IMR-90 (cell line): ENCODE results near the gene PLEKHD1. TPM values are rescaled to one million over a fixed set of nuclear protein-coding genes. Genes with fewer than 3 reads are reported as not detected.

Source experiments
- ATAC-seq: fragments of 200-7000 bp; cut with Tn5 transposase; 2 replicates; pipeline ENCODE4 v1.9.1; 2020; ENCODE audit warnings: low read depth, mild to moderate bottlenecking, moderate library complexity
- BruUV-seq: library from RNA; stranded (reverse); fragments of 400-500 nt; replicated peaks from 2 replicates; lab custom pipeline; 2021; lab: Mats Ljungman, UMichigan
- CTCF ChIA-PET: fragments of 300-600 bp; formaldehyde crosslinking; extraction: SDS; loops from one replicate; lab custom pipeline; 2021; ENCODE audit warnings: antibody characterized with exemption; lab: Yijun Ruan, JAX
- POLR2A ChIA-PET: fragments of 300-600 bp; sonication (Branson Sonifier 250); formaldehyde crosslinking; loops from one replicate; lab custom pipeline; 2022; ENCODE audit warnings: antibody characterized with exemption; ENCODE audit not compliant: unreplicated experiment; lab: Charles Lee
- DNase-seq: peaks from one replicate; pipeline ENCODE4 v3.0.0; 2013
- H2AFZ ChIP-seq: replicated peaks from 2 replicates; pipeline ENCODE3; 2013; ENCODE audit warnings: low read length, mild to moderate bottlenecking; ENCODE audit not compliant: poor library complexity
- H2AK5ac ChIP-seq: 2 replicates; pipeline ENCODE4 v1.6.1; 2013; ENCODE audit warnings: low read depth, low read length, inconsistent platforms
- H2AK9ac ChIP-seq: replicated peaks from 2 replicates; pipeline ENCODE3; 2013; ENCODE audit warnings: mild to moderate bottlenecking, low read depth, low read length, moderate library complexity; ENCODE audit not compliant: poor library complexity
- H2BK120ac ChIP-seq: 2 replicates; pipeline ENCODE4 v1.6.1; 2013; ENCODE audit warnings: low read depth, low read length, inconsistent platforms
- H2BK15ac ChIP-seq: 3 replicates; pipeline ENCODE4 v1.6.1; 2013; ENCODE audit warnings: low read depth, low read length, inconsistent platforms
- H2BK20ac ChIP-seq: 2 replicates; pipeline ENCODE4 v1.6.1; 2013; ENCODE audit warnings: low read depth, mild to moderate bottlenecking, inconsistent platforms, low read length, moderate library complexity
- H2BK5ac ChIP-seq: 2 replicates; pipeline ENCODE4 v1.6.1; 2013; ENCODE audit warnings: mild to moderate bottlenecking, low read depth, low read length, inconsistent platforms; ENCODE audit not compliant: poor library complexity, severe bottlenecking
- H3K14ac ChIP-seq: replicated peaks from 2 replicates; pipeline ENCODE4 v1.6.1; 2013; ENCODE audit warnings: low read depth, low read length, inconsistent platforms
- H3K18ac ChIP-seq: 2 replicates; pipeline ENCODE4 v1.6.1; 2013; ENCODE audit warnings: low read depth, low read length, control low read depth
- H3K23ac ChIP-seq: 2 replicates; pipeline ENCODE4 v1.6.1; 2013; ENCODE audit warnings: low read depth, low read length, inconsistent platforms
- H3K27ac ChIP-seq: 2 replicates; pipeline ENCODE4 v1.5.1; 2013; ENCODE audit warnings: mild to moderate bottlenecking, control low read depth, low read length; ENCODE audit not compliant: insufficient read depth
- H3K27me3 ChIP-seq: 2 replicates; pipeline ENCODE4 v1.6.1; 2013; ENCODE audit warnings: low read length; ENCODE audit not compliant: control insufficient read depth, insufficient read depth
- H3K36me3 ChIP-seq: 2 replicates; pipeline ENCODE4 v1.6.1; 2013; ENCODE audit warnings: low read length, mixed read lengths; ENCODE audit not compliant: control insufficient read depth, insufficient read depth
- H3K4ac ChIP-seq: 2 replicates; pipeline ENCODE4 v1.6.1; 2013; ENCODE audit warnings: low read depth, low read length, inconsistent platforms
- H3K4me1 ChIP-seq: 2 replicates; pipeline ENCODE4 v1.6.1; 2013; ENCODE audit warnings: low read length, mixed read lengths; ENCODE audit not compliant: control insufficient read depth, insufficient read depth
- H3K4me2 ChIP-seq: 2 replicates; pipeline ENCODE4 v1.6.1; 2013; ENCODE audit warnings: low read depth, mild to moderate bottlenecking, control low read depth, low read length, moderate library complexity
- H3K4me3 ChIP-seq: 2 replicates; pipeline ENCODE4 v1.5.1; 2013; ENCODE audit warnings: low read depth, mild to moderate bottlenecking, control low read depth, low read length, moderate library complexity; ENCODE audit not compliant: insufficient read depth
- H3K56ac ChIP-seq: 2 replicates; pipeline ENCODE4 v1.6.1; 2013; ENCODE audit warnings: low read length, inconsistent platforms; ENCODE audit not compliant: insufficient read depth; ENCODE audit errors: extremely low read depth
- H3K79me1 ChIP-seq, 2 experiments: 2 replicates each; pipeline ENCODE4 v1.6.1; 2013; ENCODE audit warnings: low read length in 2 of 2, inconsistent platforms in 1 of 2, low read depth in 1 of 2
- H3K9ac ChIP-seq: 2 replicates; pipeline ENCODE4 v1.6.1; 2013; ENCODE audit warnings: low read depth, low read length, control low read depth
- H3K9me1 ChIP-seq: 2 replicates; pipeline ENCODE4 v1.6.1; 2013; ENCODE audit warnings: low read length, inconsistent platforms; ENCODE audit not compliant: insufficient read depth
- H3K9me3 ChIP-seq: 2 replicates; pipeline ENCODE4 v1.6.1; 2013; ENCODE audit warnings: low read length; ENCODE audit not compliant: control insufficient read depth, insufficient read depth
- H4K20me1 ChIP-seq: 2 replicates; pipeline ENCODE4 v1.6.1; 2013; ENCODE audit warnings: low read length, inconsistent platforms; ENCODE audit not compliant: insufficient read depth
- H4K5ac ChIP-seq: 2 replicates; pipeline ENCODE4 v1.6.1; 2013; ENCODE audit warnings: mild to moderate bottlenecking, low read depth, low read length, control low read depth
- H4K8ac ChIP-seq, 2 experiments: 2 replicates each; pipeline ENCODE4 v1.6.1; 2013; ENCODE audit warnings: low read depth in 2 of 2, low read length in 2 of 2, control low read depth in 1 of 2, inconsistent platforms in 1 of 2
- H4K91ac ChIP-seq: 2 replicates; pipeline ENCODE4 v1.6.1; 2013; ENCODE audit warnings: low read depth, low read length, inconsistent platforms; ENCODE audit not compliant: insufficient read depth
- BHLHE40 ChIP-seq: fragments of 150-350 bp; IDR thresholded peaks from 2 replicates; pipeline ENCODE4 v1.6.1; 2016; ENCODE audit warnings: mild to moderate bottlenecking, low read depth, low read length
- MAFK ChIP-seq: IDR thresholded peaks from 2 replicates; pipeline ENCODE4 v1.6.1; 2012; ENCODE audit warnings: low read depth, low read length, improper control_type of control experiment
- MXI1 ChIP-seq: IDR thresholded peaks from 2 replicates; pipeline ENCODE4 v1.6.1; 2012; ENCODE audit warnings: low read depth, mild to moderate bottlenecking, low read length, moderate library complexity, borderline replicate concordance
- RAD21 ChIP-seq: IDR thresholded peaks from 2 replicates; pipeline ENCODE4 v1.6.1; 2012; ENCODE audit warnings: low read length, improper control_type of control experiment
- SMC3 ChIP-seq: fragments of 150-350 bp; IDR thresholded peaks from 2 replicates; pipeline ENCODE4 v1.6.1; 2016; ENCODE audit warnings: low read depth, mild to moderate bottlenecking, antibody characterized with exemption, low read length, moderate library complexity
- WGBS, 2 experiments: methylation state at CpG; one replicate each; pipeline versions ENCODE4 v1.1.5 to v1.1.7; 2013; ENCODE audit warnings: missing lambda C conversion rate in 2 of 2; ENCODE audit not compliant: insufficient read length in 1 of 2; ENCODE audit errors: extremely low coverage in 2 of 2; 5-methylcytosine and 5-hydroxymethylcytosine counted together
- dilution Hi-C: fragments of 300-500 bp; cut with HindIII; formaldehyde crosslinking; loops from one replicate; pipeline ENCODE4 v1.14.3; 2018; ENCODE audit warnings: low sequenced_read_pairs; ENCODE audit not compliant: unreplicated experiment
- in situ Hi-C: fragments of 300-500 bp; cut with MboI; formaldehyde crosslinking; loops from 3 replicates; pipeline ENCODE4 v1.14.3; 2019; ENCODE audit warnings: low sequenced_read_pairs, inconsistent platforms, mixed read lengths
- intact Hi-C: fragments of 100-400 bp; cut with micrococcal nuclease; formaldehyde crosslinking; loops from 2 replicates; pipeline ENCODE4 v1.10.0; 2022
- polyA plus RNA-seq, 3 experiments: library from polyadenylated mRNA; depleted of rRNA; stranded (reverse); fragments of >200 nt; gene quantifications; 2 replicates each; pipeline ENCODE4 v1.2.3, GENCODE V29; 2012; ENCODE audit warnings: low replicate concordance in 1 of 3
- total RNA-seq: library from RNA; depleted of rRNA; stranded (reverse); fragments of >200 nt; gene quantifications from 2 replicates; pipeline ENCODE4 v1.2.3, GENCODE V29; 2012
- TF ChIP-seq, protein P1 (sequence below): conservative IDR thresholded peaks from 2 replicates; pipeline ENCODE4 v1.5.1; 2012; ENCODE audit warnings: mild to moderate bottlenecking, low read depth, low read length, improper control_type of control experiment

Gene PLEKHD1
- total and polyA plus RNA-seq, 2 of the 4 experiments (the other 2 are of a cell fraction): under 0.01 TPM; not detected in 1

DNA sequence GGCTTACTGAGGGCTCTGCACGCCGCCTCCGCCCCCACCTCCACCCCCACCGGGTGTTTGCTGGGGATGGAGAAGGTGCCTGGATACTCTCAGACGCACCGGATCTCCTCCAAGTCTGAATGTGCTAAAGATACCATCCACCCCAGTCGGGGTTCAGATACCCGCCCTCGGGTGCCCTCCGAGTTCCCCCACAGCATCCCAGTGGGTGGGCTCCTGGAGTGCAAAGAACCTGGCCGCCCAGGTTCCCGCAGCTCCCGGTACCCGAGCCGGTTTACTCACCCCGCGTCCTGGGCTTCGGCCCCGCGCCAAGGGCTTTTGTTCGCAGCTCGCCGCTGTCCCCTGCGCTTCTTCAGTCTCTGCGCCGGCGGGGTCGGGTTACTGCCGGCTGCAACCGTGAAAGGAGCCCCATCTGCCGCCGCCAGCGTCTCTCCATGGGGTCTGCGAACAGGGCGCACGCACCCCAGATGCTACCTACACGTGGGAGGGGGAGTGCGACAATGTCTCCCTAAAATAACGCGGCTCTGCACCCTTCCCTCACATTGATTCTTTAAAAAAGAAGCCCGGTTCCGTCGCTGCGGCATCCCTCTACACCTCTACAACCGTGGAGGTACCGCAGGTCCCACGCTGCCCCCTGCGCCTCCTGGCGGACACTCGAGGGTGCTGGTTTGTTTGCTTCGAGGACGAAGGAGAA is 89.9 kb downstream of the PLEKHD1 start, which contains the start of gene CCDC177:
TSS of gene CCDC177 (minus strand) at position 609 of the 691 bp plus-strand sequence. CDS start 1,249 bp downstream, outside the sequence.
- Histone ChIP-seq H3K36me3 (no peaks in the 10 kb centered on the region), H4K91ac (no peak within 1 kb of the TSS), H4K20me1 (no peaks in the 10 kb centered on the region), H3K9ac (no peak within 1 kb of the TSS), H3K56ac (no peak within 1 kb of the TSS), H3K9me3 (peaks cover 1% of the 10 kb centered on the region; the same call in 1 of the 2 replicates), H3K4me2 (peak within 1 kb of the TSS; percentile 87), H3K9me1 (no peaks in the 10 kb centered on the region), H2AFZ (peak within 1 kb of the TSS; percentile 71), H2BK120ac (no peak within 1 kb of the TSS), H2AK5ac (no peak within 1 kb of the TSS), H3K18ac (no peak within 1 kb of the TSS), H2BK5ac (no peak within 1 kb of the TSS), H2BK20ac (no peak within 1 kb of the TSS), H3K23ac (no peak within 1 kb of the TSS), H4K5ac (no peak within 1 kb of the TSS), H3K27ac (no peak within 1 kb of the TSS), H3K14ac (no peak within 1 kb of the TSS), H4K8ac (no peak within 1 kb of the TSS), H3K79me1 (no peaks in the 10 kb centered on the region), H2BK15ac (no peak within 1 kb of the TSS), H3K4me1 (peaks cover 3% of the 10 kb centered on the region; the same call in 1 of the 2 replicates), H3K4ac (no peak within 1 kb of the TSS), H3K4me3 (no peak within 1 kb of the TSS; the same call in 1 of the 2 replicates), H3K27me3 (peaks cover 70% of the 10 kb centered on the region), H2AK9ac (peak within 1 kb of the TSS; percentile 15)
- ATAC-seq (peak; percentile 77), DNase-seq (peak; percentile 48)
- POLR2A ChIA-PET: no interaction called here
- CTCF ChIA-PET: interaction anchor here (0.6 to 1.9 kb wide), 6 partner anchors 10 to 340 kb away, joined by 3 to 7 read pairs (median 5); no protein-coding TSS in a partner anchor
- intact Hi-C loops (loop anchor here (1.0 to 2.0 kb wide), 2 partner anchors 39 to 332 kb away; no protein-coding TSS in a partner anchor), in situ Hi-C loops (no loop called here), dilution Hi-C loops (no loop called here)
- 1% methylated on average over 17 of the region's 52 CpGs; no CpG with 5 or more reads in 1 of the 2 experiments for WGBS, 2 experiments
- BruUV-seq: no TSS peak
- TF ChIP-seq MXI1 (no peak), MAFK (no peak), BHLHE40 (no peak), SMC3 (peak; percentile 87), RAD21 (peak; percentile 69)
- TF ChIP-seq, protein P1, sequence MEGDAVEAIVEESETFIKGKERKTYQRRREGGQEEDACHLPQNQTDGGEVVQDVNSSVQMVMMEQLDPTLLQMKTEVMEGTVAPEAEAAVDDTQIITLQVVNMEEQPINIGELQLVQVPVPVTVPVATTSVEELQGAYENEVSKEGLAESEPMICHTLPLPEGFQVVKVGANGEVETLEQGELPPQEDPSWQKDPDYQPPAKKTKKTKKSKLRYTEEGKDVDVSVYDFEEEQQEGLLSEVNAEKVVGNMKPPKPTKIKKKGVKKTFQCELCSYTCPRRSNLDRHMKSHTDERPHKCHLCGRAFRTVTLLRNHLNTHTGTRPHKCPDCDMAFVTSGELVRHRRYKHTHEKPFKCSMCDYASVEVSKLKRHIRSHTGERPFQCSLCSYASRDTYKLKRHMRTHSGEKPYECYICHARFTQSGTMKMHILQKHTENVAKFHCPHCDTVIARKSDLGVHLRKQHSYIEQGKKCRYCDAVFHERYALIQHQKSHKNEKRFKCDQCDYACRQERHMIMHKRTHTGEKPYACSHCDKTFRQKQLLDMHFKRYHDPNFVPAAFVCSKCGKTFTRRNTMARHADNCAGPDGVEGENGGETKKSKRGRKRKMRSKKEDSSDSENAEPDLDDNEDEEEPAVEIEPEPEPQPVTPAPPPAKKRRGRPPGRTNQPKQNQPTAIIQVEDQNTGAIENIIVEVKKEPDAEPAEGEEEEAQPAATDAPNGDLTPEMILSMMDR: peak; percentile 80
